GM19467 (cell line): Measurements from ENCODE around the gene WDR86.

Experiments
- ATAC-seq: cut with Tn5 transposase; IDR thresholded peaks from one replicate; pipeline ENCODE4 v1.9.1; 2021; ENCODE audit warnings: mild to moderate bottlenecking, moderate library complexity; ENCODE audit not compliant: unreplicated experiment

Gene WDR86

DNA sequence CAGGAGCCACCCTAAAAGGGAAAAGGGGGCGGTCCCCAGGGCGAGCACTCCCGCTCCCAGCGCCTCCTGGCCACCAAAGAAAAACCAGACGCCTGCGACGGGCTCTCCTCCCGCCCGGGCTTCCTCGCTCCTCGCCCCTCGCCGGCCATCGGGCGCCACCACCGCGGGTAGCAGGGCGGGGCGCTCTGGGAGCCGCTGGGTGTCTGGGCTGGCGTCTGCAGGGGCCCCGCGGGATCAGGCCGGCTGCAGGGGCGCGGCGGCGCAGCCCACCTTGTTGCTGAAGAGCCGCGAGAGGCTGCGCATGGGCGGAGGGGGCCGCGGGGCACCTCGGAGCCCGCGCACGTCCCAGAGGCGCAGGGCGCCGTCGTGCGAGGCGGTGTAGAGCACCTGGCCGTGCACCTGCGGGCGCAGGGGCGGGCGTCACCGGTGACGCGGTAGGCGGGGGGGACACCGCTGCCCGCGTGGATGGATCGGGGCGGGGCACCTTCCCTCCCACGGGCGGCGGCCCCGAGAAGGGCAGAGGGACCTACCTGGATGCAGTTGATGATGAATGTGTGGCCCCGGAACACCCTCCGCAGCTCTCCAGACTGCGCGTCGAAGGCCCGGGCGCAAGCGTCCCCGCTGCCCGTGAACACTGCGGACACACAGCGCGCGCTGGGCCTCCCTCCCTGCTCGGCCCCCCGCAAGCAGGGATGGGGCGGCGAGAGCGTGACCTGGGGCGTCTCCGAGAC is 28.3 kb downstream of the WDR86 start:
- no peak for ATAC-seq

GRCh38 chr7:151381098-151381347 is 28.8 kb downstream of the WDR86 start:
- no peak for ATAC-seq

GRCh38 chr7:151380199-151381097 is 29.4 kb downstream of the WDR86 start:
- ATAC-seq, result no peak

GRCh38 chr7:151379534-151380198 is 30.2 kb downstream of the WDR86 start:
- no peak for ATAC-seq

DNA sequence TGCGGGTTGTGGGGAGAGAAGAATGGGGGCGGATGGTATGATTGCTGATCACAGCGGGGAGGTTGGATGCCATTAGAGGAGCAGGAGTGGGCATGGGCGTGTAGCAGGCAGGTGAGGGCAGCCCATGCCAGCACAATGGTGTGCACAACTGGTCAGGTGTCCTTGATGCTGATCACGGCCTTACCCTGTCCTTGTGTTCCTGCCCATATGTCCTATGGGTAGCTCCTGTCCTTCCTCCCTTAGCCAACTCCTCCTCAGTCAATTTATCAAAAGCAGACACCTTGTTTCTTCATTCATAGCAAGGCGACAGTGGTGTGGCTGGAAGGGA is 30.7 kb downstream of the WDR86 start:
- no peak for ATAC-seq

DNA sequence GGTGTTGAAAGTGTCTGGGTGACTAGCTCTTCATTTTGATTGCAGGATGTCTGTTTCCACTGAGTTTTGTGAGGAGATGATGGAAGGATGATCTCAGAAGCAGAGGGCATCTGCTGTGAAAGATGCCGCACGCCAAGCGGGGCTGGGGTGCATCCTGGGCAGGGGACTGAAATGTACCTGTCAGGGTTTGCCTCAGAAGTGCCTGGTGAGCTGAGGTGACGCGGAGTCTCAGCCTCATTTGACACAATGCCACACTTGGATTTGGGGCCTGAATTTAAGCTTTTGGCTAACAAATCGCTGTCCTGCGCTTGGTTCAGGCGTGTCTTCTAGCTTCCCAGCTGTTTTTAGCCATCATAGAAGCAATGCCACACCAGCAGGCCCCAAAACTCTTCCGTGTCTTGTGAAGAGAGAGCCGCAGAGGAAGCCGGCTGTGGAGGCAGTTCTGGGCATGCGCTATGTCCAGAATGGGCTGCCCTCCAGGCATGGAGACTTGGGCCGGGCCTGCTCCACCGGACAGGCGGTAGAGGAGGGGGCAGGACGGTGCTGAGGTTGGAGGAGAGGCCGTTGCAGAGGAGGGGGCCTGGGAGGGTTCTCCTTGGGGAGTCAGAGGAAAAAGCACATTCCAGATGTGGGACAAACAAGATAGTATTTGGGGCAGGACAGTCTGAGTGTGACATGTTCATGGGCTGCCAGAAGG is 31.2 kb downstream of the WDR86 start:
- no peak for ATAC-seq

GRCh38 chr7:151378011-151378410 is 31.8 kb downstream of the WDR86 start:
- ATAC-seq, result no peak

- ATAC-seq, result no peak
These were observed 32.4 kb downstream of the WDR86 start for GRCh38 chr7:151377406-151377805.

GRCh38 chr7:151376218-151376902 is 33.5 kb downstream of the WDR86 start:
- no peak for ATAC-seq

- no peak for ATAC-seq
These were observed 34.2 kb downstream of the WDR86 start for GRCh38 chr7:151375530-151376217.

DNA sequence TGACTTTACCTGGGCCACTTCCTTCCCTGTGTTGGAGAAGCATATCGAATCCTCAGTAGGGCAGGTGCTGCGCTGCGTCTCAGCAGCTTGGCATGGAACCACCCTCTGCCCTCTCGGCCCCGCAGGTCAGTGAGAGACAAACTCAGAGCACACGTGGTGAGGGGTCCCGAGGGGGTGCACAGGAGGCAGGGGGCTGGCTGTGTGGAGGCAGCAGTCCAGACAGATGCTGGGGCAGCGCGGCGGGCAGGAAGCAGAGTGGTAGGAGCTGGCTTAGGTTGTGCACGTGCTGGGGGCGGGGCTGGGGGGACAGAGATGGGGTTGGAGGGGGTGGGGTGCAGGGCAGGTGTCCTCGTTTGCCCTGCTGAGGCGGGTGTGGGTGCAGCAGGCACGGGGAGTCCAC is 35.1 kb downstream of the WDR86 start:
- ATAC-seq, result no peak

GRCh38 chr7:151374139-151374538 is 35.7 kb downstream of the WDR86 start:
- no peak for ATAC-seq

DNA sequence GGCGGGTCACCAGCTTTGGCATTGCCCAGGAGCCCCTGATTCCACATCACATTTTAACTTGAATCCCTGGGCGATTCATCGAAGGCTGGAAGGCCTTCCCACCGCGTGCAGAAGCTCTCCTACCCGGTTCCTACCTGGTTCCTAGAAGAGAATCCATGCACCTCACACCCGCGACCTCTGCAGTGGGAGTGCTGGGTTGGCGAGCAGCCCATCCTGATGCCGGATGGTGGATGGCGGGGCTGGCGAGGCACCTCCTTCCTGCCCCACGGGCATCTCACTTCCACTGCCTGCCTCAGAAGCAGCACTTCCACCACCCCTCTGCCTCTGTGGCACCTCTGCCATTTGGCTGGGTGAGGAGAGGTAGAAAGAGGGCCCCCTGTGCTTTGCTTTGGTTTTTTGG is 36.2 kb downstream of the WDR86 start:
- ATAC-seq, result no peak

GRCh38 chr7:151372612-151373265 is 37.1 kb downstream of the WDR86 start:
- ATAC-seq, result no peak

DNA sequence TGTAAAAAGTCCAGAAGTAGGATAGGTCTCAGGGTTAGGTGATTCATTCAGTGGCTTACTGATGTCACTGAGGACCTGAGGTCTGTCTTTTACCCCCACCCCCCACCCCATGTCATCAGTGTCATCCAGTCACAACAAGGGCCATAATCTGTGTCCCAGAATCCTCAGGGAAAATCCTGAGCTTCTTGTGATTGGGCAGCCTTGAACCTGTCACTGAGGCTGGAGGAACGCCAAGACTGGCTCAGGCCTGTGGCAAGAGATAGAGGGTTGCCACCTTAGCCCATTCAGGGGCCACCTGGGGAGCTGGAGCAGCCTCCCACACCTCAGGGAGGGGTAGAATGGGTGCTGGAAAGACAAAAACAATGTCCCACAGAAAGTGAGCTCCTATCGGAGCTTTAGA is 38.6 kb downstream of the WDR86 start:
- no peak for ATAC-seq

DNA sequence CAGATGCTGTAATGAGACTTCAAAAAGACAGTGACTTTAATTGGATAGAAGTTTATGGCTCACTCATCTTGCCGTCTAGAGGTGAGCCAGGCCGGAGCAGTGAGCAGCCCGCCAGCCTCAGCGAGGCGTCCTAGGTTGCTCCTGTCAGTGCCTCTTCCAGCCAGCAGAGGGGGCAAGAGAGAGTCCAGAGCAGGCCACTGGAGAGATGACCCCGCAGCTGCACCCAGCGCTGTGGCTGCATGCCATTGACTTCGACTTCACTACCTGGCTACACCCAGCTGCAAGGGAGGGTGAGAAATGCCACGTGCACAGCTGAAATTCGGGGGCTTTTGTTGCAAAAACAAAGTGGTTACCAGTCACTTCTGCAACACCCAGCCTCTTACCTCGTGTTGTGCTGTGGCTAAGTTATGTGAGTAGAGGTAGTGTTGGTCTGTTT is 41.7 kb downstream of the WDR86 start:
- ATAC-seq, result peak; percentile 97

DNA sequence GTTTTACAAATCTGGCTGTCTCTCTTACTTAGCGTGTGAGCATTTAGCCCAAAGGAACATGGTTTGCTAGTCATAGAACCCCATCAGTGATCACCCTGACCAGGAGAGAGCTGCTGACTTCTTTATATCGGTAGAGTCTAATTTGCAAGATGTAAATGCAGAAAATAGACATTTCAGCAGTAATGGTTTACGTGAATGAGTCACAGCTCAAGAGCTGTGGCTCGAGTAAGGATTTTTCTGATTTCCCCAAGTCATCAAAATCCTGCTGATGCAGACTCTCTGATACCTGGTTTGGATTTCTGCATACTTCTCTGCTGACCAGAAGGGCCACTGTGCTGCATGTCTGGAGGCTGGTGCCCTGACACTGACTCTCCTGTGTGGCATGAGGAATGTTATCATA is 42.6 kb downstream of the WDR86 start:
- no peak for ATAC-seq

DNA sequence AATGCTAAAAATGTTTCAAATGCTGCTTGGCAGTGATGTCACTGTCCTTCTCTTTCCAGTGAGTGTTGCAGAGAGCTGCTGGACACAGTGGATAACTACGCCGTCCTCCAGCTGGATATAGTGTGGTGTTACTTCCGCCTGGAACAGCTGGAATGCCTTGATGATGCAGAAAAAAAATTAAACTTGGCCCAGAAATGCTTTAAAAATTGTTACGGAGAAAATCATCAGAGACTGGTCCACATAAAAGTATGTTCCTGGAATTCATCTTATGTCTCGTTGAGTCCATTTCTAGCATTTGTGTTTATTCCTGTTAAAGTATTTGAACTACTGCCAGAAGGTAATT is 43.0 kb downstream of the WDR86 start:
- ATAC-seq, result no peak

GRCh38 chr7:151366166-151366879 is 43.5 kb downstream of the WDR86 start:
- no peak for ATAC-seq
